CD4-positive, alpha-beta T cell treated with Interleukin-12 subunit alpha and Interleukin-12 subunit beta, for 1 hour (primary cell): ENCODE measurements around the gene CFAP210.
"Not testable (repeated sequence)": the region's sequence is repeated elsewhere in the genome, so short reads cannot be mapped to it uniquely, and the experiment has no call there.

Experiments
- DNase-seq: peaks from one replicate; pipeline ENCODE4 v3.0.0-alpha.2; 2020

The CFAP210 gene

DNA sequence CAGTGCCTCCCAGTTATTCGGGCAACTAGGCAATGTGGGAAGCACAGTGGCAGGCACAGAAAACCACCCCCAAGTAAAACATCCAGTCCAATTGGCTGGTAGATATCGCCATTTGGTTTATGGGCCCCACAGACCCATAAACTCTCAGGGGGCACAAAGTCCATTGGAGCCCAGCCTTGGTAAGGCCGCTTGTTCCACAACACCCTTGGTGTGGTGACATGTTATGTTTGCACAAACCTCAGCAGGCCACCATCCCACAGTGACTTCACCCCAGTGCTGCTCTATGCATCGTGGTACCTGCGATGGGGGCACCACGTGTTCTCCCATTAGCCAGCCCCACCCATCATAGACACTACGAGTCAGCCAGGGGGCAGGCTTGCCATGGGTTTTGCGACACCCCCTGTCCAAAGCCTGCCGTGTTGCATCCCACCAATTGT, 18.6 kb upstream of the CFAP210 start:
- DNase-seq, result no peak

DNA sequence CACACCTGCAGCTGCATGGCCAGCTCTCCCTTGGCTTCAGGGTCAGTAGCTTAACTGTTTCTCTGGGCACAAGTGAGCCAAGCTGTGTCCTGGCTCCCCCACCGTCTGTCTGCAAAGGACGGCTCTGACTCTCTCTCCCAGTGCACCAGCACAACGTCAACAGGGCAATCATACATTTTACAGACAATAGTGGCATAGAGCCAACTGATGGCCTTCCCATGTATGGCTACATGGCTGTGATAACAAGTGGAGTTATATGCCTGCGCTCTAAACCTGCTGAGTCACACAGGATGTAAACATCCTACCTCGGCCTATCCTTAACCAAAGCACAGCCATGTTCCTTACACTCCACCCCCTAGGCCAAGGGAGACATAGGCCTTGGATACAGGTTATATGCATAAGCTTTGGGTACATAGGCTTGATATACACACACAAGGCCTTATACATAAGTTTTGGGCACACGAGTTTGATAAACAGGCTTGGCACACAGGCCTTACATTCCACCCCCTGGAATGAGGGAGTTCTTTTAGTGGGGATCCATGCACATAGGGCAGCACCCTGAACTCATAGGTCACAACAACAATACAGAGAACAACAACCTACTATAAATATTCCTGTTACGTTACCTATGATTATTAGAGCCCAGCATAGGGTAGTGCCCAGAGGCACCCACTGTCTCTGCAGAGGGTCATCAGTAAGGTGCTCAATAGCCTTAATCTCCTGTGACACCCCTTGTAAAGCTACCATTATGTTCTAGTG, 17.7 kb upstream of the CFAP210 start:
- DNase-seq, result no peak

DNA sequence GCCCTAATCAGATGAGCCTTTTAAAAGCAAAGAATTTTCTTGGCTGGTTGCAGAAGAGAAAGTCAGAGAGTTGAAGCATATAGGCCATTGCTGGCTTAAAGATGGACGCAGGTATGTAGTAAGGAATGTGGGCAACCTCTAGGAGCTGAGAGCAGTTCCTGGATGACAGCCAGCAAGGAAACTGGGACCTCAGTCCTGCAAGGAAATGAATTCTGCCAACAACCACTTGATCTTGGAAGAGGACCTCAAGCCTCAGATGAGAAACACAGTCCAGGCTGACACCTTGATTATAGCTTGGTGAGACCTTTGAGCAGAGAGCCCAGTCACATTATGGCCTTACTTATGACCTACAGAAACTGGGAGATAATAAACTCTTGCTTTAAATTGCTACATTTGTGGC, 15.8 kb upstream of the CFAP210 start:
- no peak for DNase-seq

DNA sequence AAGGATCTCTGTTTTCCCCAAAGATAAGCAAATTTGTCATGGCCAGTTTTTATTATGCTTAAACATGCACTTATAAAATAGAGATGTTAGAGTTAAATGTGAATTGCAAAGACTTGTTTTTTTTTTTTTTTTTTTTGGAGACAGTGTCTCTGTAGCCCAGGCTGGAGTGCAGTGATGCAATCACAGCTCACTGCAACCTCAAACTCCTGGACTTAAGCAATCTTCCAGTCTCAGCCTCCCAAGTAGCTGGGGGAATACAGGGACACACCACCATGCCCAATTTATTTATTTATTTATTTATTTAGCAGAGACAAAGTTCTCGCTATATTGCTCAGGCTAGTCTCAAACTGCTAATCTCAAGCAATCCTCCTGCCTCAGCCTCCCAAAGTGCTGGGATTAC, 15.1 kb upstream of the CFAP210 start:
- no peak for DNase-seq

DNA sequence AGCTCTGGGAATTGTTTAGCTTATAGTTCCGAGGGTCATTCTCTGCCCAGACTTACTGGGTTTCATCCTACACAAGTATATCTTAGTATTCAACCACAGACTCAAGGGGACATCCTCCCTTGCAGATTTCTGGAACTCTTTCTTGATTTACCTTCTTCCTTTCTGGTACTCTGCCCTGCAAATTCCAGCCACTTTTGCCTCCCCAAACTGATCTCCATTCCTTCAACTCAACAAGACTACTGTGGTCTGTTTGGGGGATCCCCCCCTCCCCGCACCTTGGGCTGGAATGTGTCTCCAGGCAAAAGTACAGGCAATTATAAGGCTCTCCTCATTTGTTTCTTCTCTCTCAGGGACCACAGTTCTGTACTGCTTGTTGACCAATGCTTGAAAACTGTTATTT, 13.4 kb upstream of the CFAP210 start:
- no peak for DNase-seq

DNA sequence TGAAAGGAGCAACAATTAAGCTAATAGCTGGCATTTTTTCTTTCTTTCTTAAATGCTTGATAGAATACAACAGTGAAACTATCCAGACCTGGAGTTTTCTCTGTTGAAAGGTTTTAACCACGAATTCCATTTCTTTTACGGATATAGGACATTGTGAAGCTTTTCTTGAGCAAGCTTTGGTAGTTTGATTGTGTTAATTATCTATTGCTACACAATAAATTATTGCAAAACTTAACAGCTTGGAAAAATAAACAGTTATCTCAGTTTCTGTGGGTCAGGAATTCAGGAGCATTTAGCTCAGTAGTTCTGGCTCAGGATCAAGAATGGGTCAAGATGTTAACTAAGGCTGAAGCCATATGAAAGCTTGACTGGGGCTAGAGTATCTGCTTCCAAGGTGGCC, 11.7 kb upstream of the CFAP210 start:
- no peak for DNase-seq

DNA sequence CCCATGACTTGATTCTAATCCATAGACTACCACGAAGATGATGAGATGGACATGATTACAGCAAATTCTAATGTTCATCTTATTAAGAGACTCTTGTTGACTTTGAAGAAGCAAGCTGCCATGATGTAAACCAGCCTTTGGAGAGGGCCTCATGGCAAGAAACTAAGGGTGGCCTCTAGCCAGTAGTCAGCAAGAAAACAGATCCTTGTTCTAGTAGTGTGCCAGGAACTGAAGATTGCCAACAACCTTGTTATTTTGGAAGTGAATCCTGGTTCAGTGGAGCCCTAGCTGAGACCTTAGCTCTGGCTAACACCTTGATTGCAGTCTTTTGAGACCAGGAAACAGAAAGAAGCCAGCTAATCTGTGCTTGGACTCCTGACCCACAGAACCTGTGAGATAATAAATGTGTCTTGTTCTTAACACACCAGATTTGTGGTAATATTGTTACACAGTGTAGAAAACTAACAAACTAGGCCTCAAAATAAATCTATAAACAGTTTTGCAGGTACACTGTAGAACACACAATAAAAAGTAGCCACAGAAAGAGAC, 10.0 kb upstream of the CFAP210 start:
- no peak for DNase-seq

DNA sequence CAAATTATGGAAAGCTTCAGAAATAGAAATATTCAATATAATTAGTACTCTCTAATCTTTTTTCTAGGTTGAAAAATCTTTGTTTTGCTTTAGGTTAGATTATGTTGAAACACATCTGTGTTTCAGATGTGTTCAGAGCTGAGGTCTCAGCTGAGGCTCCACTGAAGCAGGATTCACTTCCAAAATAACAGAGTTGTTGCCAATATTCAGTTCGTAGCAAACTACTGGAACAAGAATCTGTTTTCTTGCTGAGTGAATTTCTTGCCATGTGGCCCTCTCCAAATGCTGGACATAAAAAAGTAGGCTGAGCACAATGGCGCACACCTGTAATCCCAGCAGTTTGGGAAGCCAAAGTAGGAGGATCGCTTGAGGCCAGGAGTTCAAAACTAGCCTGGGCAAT, 8.8 kb upstream of the CFAP210 start:
- no peak for DNase-seq

DNA sequence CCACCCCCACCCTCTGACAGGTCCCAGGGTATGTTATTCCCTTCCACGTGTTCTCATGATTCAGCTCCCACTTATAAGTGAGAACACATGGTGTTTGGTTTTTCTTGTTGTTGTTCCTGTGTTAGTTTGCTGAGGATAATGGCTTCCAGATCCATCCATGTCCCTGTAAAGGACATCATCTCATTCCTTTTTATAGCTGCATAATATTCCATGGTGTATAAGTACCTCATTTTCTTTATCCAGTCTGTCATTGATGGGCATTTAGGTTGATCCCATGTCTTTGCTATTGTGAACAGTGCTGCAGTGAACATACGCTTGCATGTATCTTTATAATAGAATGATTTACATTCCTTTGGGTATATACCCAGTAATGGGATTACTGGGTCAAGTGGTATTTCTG, 5.0 kb upstream of the CFAP210 start:
- not testable (repeated sequence) for DNase-seq

DNA sequence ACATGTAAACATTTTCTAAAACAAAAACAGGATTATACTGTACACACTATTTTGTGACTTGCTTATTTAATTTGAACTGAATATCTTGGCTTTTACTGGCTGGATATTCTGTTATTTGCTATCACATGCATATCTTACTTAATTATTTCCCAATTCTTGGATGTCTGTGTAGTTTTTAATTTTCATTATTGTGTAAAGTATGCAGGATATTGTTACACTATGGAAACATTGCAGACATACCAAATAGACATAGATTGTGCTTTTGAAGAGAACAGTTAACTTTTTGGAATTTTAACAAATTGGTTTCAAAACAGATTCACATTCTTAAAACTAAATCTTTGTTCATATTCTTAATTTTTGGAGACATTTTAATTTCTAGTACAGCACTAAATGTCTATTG, 2.2 kb upstream of the CFAP210 start:
- DNase-seq, result no peak

DNA sequence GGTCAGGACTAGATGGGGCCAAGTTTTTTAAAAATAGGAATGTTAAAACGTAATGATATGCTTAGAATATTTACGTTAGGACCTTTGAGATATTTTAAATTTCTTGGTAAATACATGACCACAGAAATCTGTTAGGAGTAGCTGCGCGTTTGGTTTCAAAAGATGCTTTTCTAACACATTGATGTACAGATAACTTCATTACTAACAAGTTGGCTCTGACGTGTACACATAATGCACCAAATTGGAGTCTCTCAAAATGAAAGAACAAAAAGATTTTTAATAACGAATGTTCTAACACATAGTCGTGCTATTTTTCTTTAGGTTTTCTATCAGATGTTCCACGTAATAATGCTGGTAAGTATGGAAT, 672 bp upstream of the CFAP210 start:
- DNase-seq, result no peak

DNA sequence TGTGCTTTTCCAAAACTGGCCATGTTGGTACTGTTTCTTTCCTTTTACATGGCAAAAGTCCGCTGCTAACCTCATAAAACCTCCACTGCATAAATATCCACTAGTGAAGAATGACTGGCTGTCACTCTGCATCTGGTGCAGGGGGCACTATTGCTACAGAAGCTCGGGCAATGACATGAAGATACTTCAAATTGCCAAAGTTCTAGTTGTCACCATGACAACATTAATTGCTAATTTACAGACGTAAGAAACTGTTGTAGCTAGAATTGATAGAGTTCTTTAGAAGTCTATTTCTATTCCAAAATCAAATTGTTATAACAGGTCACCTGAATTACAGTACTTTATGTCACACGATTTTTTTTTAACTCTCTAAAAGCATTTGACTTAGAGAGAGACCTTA, 845 bp downstream of the CFAP210 start:
- peak; percentile 48 for DNase-seq

DNA sequence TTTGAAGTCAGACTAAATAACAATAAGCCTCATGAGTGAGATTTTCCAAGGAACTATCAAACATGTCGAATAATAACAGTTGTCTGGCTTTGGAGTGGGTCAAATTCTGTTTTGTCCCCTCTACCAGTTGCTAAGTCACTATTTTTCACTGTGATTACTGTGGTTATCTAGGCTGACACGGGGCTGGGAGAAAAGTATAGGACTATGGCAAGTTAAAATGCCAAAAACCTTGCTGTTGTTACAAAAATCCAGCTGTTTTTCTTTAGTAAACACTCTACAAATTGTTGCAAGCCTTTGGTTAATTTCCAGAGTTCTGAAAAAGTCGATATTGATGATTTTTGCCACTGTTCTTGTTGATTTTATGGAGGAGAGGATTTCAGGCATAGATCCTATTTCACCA, 1.5 kb downstream of the CFAP210 start:
- no peak for DNase-seq

DNA sequence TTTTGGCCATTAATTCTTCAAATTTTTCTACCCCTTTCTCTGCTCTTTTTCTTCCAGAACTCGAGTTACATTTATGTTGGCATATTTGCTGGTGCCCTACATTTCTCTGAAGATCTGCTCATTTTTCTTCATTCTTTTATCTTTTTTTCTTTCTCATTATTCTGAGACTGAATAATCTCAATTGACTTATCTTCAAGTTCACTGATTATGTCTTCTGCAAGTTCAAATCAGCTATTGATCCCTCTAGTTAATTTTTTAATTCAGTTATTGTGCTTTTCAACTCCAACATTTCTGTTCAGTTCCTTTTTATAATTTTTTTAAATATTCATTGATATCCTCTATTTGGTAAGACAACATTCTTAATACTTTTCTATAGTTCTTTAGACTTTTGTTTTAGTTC, 3.2 kb downstream of the CFAP210 start:
- DNase-seq, result no peak

DNA sequence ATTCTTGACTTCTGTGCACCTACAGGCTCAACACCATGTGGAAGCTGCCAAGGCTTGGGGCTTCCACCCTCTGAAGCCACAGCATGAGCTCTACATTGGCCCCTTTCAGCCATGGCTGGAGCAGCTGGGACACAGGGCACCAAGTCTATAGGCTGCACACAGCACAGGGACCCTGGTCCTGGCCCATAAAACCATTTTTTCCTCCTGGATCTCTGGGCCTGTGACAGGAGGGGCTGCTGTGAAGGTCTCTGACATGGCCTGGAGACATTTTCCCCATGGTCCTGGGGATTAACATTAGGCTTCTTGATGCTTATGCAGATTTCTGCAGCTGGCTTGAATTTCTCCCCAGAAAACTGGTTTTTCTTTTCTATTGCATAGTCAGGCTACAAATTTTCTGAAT, 6.3 kb downstream of the CFAP210 start:
- not testable (repeated sequence) for DNase-seq

DNA sequence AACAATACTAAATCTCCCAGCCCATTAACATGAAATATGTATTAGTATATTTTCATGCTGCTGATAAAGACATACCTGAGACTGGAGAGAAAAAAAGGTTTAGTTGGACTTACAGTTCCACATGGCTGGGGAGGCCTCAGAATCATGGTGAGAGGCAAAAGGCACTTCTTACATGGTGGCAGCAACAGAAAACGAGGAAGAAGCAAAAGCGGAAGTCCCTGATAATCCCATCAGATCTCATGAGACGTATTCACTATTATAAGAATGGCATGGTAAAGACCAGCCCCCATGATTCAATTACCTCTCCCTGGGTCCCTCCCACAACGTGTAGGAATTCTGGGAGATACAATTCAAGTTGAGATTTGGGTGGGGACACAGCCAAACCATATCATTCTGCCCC, 7.4 kb downstream of the CFAP210 start:
- not testable (repeated sequence) for DNase-seq

DNA sequence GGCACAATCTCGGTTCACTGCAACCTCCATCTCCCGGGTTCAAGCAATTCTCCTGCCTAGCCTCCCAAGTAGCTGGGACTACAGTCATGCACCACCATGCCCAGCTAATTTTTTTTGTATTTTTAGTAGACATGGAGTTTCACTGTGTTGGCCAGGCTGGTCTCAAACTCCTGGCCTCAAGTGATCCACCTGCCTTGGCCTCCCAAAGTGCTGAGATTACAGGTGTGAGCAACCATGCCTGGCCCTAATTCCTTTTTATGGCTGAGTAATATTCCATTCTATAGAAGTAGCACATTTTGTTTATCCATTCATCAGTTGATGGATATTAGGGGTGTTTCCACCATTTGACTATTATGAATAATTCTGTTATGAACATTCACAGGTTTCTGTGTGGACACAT, 9.5 kb downstream of the CFAP210 start:
- DNase-seq, result not testable (repeated sequence)

DNA sequence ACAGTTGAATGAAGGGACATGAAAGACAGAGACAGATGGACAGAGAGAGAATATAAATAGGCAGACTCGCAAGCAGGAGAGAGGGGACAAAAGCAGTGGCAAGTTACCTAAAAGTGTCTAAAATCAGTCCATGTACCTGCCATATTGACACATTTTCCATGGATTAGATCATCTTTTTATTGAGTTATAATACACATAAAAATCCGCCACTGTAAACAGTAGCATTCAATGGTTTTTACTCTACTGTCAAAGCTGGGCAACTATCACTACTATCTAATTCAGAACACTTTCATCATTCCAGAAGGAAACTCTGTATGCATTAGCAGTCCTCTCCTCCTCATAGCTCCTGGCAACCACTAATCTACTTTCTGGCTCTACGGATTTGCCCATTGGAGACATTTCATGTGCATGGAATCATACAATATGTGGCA, 10.1 kb downstream of the CFAP210 start:
- no peak for DNase-seq

DNA sequence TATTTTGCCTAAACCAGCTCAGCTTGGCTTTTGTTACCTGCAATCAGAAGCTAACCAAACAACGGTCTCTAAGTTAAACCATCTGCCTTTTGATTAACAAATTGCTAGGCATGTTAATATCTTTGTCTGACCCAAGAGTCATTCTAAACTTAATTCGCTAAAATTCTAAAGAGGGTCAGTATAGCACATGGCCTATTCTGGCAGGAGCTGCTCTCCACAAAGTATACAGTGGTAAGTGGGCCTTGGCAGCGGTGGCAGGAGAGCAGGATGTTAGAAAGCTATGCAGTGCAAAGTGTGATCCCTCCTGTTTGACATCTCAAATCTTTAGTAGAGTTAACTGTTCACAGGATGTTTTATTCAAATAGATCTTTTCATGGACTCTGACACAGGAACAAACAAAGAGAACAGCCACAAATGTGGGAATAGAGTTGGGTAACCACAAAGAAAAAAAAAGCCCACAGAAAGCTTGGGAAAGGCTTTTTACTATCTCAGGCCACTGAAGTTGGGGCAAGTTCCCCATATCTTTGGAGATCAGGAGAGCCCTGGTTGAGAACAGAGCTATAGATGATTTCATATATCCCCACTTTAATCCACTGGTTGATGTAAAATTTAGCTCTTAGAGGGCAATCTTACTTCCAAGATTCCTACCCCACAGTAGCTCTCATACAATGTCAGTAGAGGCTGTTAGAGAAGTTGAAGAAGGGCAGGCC, 10.6 kb downstream of the CFAP210 start:
- DNase-seq, result no peak

DNA sequence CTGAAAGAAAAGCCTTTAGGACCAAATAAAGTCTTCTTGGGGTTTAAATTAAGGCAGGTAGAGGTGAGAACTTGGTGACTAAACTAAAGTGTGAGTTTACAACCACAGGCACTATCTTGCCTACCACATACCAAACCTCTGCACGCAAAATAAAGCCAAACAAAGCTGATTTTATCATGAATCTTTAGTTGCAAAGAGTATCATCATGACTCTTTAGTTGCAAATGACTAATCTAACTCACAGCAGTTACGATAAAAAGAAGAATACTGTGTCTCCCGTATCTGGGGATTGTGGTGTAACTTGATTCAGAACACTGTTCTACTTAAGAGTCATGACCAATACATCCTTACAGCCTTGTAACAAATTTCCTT, 11.2 kb downstream of the CFAP210 start:
- DNase-seq, result peak; percentile 28

DNA sequence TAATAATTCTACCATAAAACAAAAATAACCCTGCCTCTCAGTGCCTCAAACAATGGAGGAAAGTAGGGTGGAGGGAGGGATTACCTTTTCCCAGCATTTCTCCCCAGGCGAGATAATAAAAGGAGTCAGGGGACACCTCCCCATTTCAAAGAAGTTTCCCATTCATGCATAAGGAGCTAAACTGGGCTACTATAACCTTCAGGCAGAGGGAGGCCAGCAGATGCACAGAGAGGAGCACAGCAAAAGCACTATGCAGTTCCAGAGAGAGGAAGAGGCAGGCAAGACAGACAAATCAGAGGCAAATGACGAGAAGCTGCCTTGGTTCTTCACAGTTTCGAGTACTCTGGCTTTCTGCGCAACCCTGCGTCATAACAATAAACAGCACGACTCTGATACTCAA, 17.4 kb downstream of the CFAP210 start:
- no peak for DNase-seq

DNA sequence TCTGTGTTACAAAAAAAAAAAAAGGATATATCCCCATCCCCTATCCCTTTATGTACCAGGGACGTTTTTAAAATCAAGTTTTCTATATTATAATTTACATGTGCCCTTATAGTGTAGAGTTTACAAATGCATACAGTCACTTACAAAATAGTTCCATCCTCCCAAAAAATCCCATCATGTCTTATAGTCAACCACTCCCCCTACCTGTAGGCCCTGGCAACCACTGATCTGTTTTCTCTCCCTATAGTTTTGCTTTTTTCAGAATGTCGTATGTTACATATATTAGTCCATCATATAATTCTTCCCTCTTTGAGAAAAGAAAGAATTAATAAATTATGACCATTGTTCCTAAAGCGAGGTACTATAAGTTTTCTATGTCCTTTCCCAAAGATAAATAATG, 17.8 kb downstream of the CFAP210 start:
- no peak for DNase-seq

DNA sequence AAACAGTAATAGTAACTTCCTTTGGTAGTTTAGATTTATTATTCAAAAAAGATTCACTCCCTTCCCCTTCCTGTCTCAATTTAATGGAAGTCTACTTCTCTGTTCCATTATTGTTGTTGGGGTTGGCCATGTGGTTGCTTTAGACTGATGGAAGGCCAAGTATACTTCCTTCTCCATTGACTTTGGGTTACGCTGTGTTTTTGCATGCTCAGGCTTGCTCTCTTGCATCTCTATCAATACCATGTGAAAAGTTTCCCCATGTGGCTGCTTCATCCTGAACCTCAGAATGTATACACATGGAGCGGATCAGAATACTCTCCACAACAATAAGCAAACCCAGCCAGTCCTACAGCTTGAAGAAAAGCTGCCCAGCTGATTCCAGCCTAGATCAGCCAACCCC, 20.3 kb downstream of the CFAP210 start:
- no peak for DNase-seq

DNA sequence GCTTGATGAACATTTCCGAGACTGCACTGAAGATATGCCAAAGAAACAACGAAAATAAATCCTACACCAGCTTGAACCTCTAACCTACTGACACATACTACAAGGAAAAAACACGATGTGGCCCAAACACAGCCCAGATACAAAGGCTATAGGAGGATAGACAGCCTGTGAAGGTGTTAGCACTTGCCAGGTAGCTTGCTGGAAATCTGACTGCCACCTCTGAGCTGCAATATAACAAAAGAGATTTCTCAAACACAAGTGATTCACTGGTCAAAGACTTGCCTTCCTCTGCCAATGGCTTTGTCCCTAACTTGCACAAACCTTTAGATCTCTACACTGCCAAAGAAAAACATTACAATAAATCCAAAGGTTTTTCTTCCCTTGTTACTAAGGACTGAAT, 21.1 kb downstream of the CFAP210 start:
- no peak for DNase-seq

DNA sequence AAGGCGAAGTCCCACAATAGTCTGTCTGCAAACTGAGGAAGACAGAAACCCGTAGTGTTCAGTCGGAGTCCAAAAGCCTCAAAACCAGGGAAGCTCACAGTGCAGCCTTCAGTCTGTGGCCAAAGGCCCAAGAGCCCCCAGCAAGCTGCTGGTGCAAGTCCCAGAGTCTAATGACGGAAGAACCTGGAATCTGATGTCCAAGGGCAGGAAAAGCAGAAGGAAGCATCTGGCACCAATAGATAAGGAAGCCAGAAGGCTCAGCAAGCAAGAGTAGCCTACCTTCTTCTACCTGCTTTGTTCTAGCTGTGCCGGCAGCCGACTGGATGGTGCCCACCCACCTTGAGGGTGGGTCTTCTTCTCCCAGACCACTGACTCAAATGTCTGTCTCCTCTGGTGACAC, 21.8 kb downstream of the CFAP210 start:
- no peak for DNase-seq
